K562 (cell line): ENCODE results near the gene CCDC92. TPM values are rescaled to one million over a fixed set of nuclear protein-coding genes. Genes with fewer than 3 reads are reported as not detected.

Experiments used
- BRD9 ChIP-seq: fragments of 450-650 bp; IDR thresholded peaks from 2 replicates; pipeline ENCODE4 v1.6.1; 2018; ENCODE audit warnings: low read depth; ENCODE audit not compliant: partially characterized antibody
- CEBPG ChIP-seq, 3 experiments: fragments of 200-800 bp in 1 of 3; sonication (Bioruptor generic) in 1 of 3; sonication (generic) in 1 of 3; formaldehyde crosslinking in 1 of 3; IDR thresholded peaks in 2 of 3; conservative IDR thresholded peaks in 1 of 3; 2 replicates each; pipeline versions ENCODE4 v1.6.1 to v1.8.0; 2016 to 2022; ENCODE audit warnings: missing compliant biosample characterization in 2 of 3, missing genetic modification characterization in 2 of 3, mild to moderate bottlenecking in 1 of 3, missing genetic modification reagents in 1 of 3
- DEAF1 ChIP-seq: fragments of 450-650 bp; formaldehyde crosslinking; IDR thresholded peaks from 2 replicates; pipeline ENCODE4 v1.4.0; 2020; ENCODE audit warnings: mild to moderate bottlenecking, moderate library complexity
- E2F4 ChIP-seq: sonication (generic); formaldehyde crosslinking; IDR thresholded peaks from 2 replicates; pipeline ENCODE4 v1.8.0; 2022; ENCODE audit warnings: mild to moderate bottlenecking, low read depth, missing genetic modification reagents
- ETV1 ChIP-seq: fragments of 450-650 bp; conservative IDR thresholded peaks from 2 replicates; pipeline ENCODE4 v1.6.1; 2016; ENCODE audit warnings: missing genetic modification characterization, control low read depth, low read depth, missing compliant biosample characterization
- NFE2L1 ChIP-seq: fragments of 450-650 bp; IDR thresholded peaks from 2 replicates; pipeline ENCODE4 v1.6.1; 2016; ENCODE audit warnings: missing genetic modification characterization, low read depth, mild to moderate bottlenecking, missing compliant biosample characterization, moderate library complexity, borderline replicate concordance
- PRPF4 ChIP-seq: fragments of 200-400 bp; formaldehyde crosslinking; IDR thresholded peaks from one replicate; pipeline ENCODE4 v1.6.1; 2017; ENCODE audit warnings: low read length, low read depth, mild to moderate bottlenecking; ENCODE audit not compliant: insufficient read depth, poor library complexity, severe bottlenecking
- TRIM25 ChIP-seq: fragments of 450-650 bp; IDR thresholded peaks from 2 replicates; pipeline ENCODE4 v1.7.0; 2016; ENCODE audit warnings: borderline replicate concordance
- U2AF2 ChIP-seq: fragments of 200-400 bp; formaldehyde crosslinking; optimal IDR thresholded peaks from 2 replicates; pipeline ENCODE3; 2017; ENCODE audit warnings: low read depth, mild to moderate bottlenecking, low read length
- ZBTB12 ChIP-seq: fragments of 250-450 bp; sonication (Bioruptor Pico); IDR thresholded peaks from 2 replicates; pipeline ENCODE4 v1.4.0; 2020
- ZBTB7A ChIP-seq: IDR thresholded peaks from 2 replicates; pipeline ENCODE4 v1.6.1; 2011; ENCODE audit warnings: low read depth, mild to moderate bottlenecking, low read length, moderate library complexity, borderline replicate concordance; ENCODE audit not compliant: control insufficient read depth
- ZNF23 ChIP-seq: fragments of 250-450 bp; sonication (Bioruptor Pico); IDR thresholded peaks from 2 replicates; pipeline ENCODE4 v1.4.0; 2020; ENCODE audit warnings: mild to moderate bottlenecking
- ZNF347 ChIP-seq: fragments of 450-650 bp; formaldehyde crosslinking; IDR thresholded peaks from 2 replicates; pipeline ENCODE4 v1.4.0; 2020; ENCODE audit warnings: low read depth, mild to moderate bottlenecking, moderate library complexity
- ZNF384 ChIP-seq: IDR thresholded peaks from 2 replicates; pipeline ENCODE4 v1.6.1; 2012; ENCODE audit warnings: low read depth, low read length, improper control_type of control experiment
- ZNF778 ChIP-seq: fragments of 450-650 bp; formaldehyde crosslinking; IDR thresholded peaks from 2 replicates; pipeline ENCODE4 v1.4.0; 2020; ENCODE audit warnings: mild to moderate bottlenecking, moderate library complexity
- ZNF830 ChIP-seq: fragments of 250-450 bp; sonication (Bioruptor Pico); IDR thresholded peaks from 2 replicates; pipeline ENCODE4 v1.5.0; 2021; ENCODE audit warnings: mild to moderate bottlenecking
- polyA plus RNA-seq, 8 experiments: library from polyadenylated mRNA; depleted of rRNA in 4 of 8; stranded (reverse) in 5 of 8; unstranded in 3 of 8; fragments of >200 nt; fragmentation: Nextera tagmentation in 2 of 8; fragmentation: Illumina TruSeq in 1 of 8; extraction: Ambion mirVana in 2 of 8; extraction: Trizol in 1 of 8; gene quantifications; 2 replicates each; pipeline versions ENCODE4 v1.2.1 to v1.2.3, GENCODE V29; 2011 to 2014; ENCODE audit warnings: inconsistent platforms in 1 of 8, missing spikeins in 1 of 8
- total RNA-seq, 7 experiments: library from RNA; depleted of rRNA in 6 of 7; stranded (reverse); fragments of >200 nt in 6 of 7; fragmentation: Illumina TruSeq in 2 of 7; extraction: Trizol in 2 of 7; gene quantifications; 2 replicates each; pipeline versions ENCODE4 v1.2.1 to v1.2.3, GENCODE V29; 2011 to 2021; ENCODE audit warnings: low replicate concordance in 1 of 7

The CCDC92 gene
- total and polyA plus RNA-seq, 9 of the 15 experiments (the other 6 are each of a cell fraction or from before 2014, with no cell fraction given): 0.27 to 5.9 (median 2.1) TPM

DNA sequence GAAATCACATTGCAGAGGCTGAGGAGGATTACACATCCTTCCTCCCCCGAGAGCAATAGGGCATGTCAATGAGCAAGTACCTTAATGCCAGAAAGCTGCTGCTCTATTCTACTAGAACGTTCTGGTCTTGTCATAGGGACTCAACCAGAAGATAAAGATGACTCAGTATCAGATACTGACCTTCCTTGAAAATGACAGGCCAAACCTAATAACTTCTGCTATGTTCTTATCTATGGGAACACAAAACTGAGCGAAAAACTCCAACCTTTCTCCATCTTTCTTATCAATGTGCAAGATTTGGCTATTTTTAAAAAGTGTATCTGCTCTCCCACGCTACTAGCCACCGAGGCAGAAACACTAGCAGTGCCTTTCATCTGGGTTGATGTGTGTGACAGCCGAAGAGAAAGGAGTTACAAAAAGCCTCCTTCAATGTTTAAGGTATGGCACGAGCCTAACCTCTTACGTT is 5.5 kb downstream of the CCDC92 start (continued):
- TF ChIP-seq ZBTB12 (CRISPR knock-in tag): no peak
- no peak for TF ChIP-seq CEBPG (CRISPR knock-in tag; IDR thresholded peaks at IDR 0.05)
- TF ChIP-seq CEBPG (tag; conservative IDR thresholded peaks at IDR 0.05 in 1 of 2, IDR thresholded peaks at IDR 0.05 in 1 of 2): no peak
- no peak for TF ChIP-seq PRPF4
- TF ChIP-seq ZNF830 (CRISPR knock-in tag): no peak
- TF ChIP-seq ETV1 (tag): no peak
- TF ChIP-seq ZBTB7A: no peak
- TF ChIP-seq ZNF23 (CRISPR knock-in tag): no peak
- no peak for TF ChIP-seq DEAF1 (CRISPR knock-in tag)
- no peak for TF ChIP-seq TRIM25
- no peak for TF ChIP-seq ZNF347
- no peak for TF ChIP-seq BRD9
- TF ChIP-seq E2F4: no peak
- no peak for TF ChIP-seq ZNF384
- TF ChIP-seq ZNF778: no peak
- TF ChIP-seq NFE2L1 (tag): no peak
- no peak for TF ChIP-seq U2AF2
